Epidermal melanocyte (primary cell): ENCODE data around the gene REEP1.

Experiments
- DNase-seq: peaks from one replicate; pipeline ENCODE4 v3.0.0; 2011; ENCODE audit warnings: low spot score; ENCODE audit not compliant: insufficient read length

The REEP1 gene

DNA sequence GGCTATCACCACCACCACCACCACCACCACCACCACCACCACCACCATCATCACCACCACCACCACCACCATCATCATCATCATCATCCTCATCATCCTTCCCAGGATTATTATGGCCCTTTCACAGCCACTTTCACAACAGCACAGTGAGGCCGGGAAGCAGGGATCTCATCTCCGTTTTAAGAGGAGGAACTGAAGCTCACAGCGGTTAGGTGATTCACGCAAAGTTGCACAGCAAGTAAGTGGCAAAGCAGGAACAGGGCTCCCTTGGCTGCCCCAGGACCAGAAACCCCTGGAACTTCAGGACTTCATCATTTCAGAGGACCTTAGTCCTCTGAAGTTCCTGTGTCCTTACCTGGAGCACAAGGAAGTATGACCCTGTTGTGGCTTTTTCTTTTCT, 111.4 kb downstream of the REEP1 start:
- no peak for DNase-seq

DNA sequence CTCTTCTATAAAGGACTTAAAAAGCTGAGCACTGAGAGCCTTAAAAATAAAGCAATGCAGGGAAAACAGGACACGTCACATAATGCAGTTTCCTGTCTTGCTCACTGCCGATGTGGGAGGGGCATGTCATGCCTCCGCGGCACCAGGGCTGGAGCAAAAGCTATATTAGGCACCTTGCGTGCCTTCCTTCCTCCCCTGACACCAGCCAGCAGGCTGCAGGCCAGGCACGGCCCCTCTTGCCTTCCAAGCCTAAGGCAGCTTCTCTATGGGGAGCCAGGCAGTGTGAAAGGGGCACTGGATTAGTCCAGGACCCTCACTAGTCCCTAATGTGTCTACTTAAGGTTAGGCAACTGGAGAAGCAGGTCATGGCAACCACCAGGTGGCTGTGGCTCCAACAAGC, 111.8 kb downstream of the REEP1 start:
- DNase-seq, result no peak

DNA sequence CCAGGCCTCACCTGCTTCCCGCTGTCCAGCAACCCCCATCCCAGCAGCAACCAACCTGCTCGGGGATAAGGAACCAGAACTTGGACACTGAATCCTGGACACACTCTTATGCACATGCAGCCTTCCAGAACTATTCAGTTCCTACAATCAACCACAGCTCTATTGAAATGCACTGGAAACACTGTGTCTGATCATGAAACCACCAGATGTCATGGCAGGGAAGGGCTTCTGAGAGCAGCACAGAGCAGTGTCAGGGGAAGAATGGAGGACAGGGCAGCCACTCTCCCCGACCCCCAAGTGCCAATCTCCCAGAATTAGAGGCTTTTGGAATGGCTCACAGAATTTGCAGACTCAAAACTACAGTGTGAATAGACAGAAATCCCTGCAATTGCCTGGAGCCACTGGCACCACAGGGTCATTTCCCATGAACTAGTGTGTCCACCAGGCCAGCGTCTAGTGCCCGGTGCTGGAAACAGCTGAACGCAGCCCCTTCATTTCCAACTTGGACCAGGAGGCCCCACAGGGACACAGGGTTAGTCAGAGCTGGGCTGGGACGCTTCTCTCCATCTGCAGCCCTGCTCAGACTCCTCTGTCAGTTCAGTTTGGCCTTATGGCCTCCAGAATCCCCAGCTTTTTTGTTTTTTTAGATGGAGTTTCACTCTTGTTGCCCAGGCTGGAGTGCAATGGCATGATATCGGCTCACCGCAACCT, 112.6 kb downstream of the REEP1 start:
- no peak for DNase-seq

DNA sequence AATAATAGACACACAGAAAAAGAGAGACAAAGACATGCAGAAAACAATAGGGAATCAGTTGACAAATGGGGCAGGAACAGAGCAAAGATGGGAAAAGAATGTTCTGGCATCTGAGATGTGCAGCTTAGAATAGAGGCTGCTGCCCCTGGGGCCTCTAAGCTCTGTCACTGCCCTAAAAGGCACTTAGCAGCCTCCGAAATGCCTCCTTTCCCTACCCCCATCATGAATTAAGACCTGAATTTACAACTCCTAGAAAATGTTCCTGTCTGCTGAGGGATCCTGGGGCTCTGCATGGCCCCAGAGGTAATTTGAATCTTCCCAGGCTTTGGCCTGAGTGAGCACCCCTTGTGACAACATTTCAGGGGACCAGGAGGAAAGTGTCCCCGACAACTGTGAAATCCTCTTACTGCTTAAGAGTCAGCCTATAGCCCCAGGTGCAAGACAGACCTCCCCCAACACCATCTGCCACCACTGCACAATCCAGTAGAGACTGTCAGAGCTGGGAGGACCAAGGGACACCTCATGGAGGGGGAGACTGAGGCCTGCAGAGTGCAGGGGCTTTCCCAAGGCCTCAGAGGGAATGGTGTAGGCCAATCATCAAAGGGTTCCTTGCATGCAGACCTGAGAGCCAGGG, 113.4 kb downstream of the REEP1 start:
- no peak for DNase-seq

DNA sequence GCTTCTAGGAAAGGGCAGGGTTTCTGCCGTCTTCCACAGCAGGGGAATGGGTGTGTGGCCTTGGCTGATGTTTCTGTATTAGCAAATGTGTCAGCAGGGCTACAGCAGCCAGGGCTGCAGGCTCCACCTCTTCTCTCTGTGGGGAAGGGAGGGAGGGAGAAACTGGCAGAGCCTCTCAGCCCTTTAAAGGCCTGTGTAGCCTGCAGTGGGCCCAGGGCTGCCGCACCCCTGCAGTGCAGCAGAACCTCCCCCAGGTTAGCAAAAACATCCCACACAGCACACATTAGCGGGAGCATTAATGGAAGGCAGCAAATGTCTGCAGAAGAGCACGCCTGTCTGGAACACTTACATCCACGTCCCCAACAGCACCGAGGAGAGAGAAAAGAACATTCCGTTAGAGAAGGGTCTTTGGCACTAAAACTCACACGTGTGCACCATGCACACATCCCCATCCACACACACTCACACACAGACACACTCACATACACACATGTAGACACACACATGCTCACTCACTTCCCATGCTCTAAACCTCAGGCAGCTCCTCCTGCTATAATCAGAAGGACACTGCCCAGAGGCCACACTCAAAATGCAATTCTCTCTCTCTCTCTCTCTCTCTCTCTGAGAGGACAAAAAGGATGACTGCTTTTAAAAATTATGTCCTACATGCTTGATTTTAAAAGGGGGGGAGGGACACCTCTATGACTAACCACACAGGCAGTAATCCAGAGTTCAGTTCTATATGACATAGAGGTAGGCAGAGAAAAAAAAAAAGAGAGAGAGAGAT, 114.1 kb downstream of the REEP1 start:
- no peak for DNase-seq

DNA sequence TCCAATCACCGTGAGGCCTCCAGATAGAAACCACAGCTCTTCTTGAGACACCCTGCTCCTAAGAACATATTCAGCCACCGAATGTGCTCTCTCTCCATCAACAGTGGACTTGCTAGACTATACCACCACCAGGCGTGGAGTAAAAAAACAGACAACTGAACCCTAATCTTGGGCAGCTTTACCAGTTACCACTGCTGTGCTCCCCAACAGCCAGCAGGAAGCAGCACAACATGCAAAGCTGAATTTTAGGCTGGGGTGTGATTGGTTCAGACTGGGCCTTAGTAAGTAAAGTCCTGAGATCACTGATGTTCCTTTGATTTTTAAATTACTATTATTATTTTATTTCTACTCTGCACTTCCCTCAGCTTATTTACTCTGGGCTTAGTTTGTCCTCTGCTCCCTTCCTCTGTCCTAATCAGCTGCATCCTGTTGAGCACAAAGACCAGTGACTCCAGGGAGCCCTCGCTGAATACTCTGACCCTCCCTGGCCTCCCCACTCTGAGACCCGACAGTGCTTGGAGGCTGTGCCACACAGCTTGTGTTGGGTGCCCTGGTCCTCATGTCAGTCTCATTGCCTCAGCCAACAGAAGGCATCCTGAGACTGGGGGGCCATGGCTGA, 116.3 kb downstream of the REEP1 start:
- no peak for DNase-seq

DNA sequence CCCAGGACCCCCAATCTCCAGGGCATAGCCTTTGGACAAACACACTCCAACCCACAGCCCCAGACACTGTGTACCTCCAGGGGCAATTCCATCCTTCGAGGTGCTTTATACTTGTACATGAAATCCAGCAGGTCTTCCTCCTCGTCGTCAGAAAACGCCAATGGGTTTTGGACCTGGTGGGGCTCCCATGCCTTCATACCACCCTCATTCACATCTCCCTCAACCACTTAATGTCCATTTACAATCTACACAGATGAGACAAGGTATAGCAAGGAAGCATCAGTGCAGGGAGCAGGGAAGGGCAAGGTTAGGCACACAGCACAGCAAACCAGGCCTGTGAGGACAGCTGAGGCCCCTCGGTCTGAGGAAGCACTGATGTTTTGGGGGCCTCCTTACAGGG, 117.5 kb downstream of the REEP1 start:
- DNase-seq, result no peak

DNA sequence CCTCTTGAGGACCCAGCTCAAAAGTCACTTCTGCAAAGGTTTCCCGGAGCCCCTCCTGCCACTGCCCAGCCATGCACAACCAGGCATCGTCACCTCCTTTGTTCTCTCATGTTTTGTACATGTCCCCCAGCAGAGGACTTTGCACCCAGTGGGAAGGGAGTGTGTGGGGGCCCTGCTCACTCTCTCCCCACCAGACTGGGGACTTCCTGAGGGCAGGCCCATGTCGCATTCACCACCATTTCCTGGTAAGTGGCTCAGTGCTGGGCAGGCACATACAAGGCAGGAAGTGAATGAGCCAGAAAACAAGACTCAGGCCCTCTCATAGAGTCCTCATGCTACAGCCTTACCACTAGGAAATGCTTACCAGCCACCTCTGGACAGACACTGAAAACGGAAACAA, 119.3 kb downstream of the REEP1 start:
- no peak for DNase-seq

DNA sequence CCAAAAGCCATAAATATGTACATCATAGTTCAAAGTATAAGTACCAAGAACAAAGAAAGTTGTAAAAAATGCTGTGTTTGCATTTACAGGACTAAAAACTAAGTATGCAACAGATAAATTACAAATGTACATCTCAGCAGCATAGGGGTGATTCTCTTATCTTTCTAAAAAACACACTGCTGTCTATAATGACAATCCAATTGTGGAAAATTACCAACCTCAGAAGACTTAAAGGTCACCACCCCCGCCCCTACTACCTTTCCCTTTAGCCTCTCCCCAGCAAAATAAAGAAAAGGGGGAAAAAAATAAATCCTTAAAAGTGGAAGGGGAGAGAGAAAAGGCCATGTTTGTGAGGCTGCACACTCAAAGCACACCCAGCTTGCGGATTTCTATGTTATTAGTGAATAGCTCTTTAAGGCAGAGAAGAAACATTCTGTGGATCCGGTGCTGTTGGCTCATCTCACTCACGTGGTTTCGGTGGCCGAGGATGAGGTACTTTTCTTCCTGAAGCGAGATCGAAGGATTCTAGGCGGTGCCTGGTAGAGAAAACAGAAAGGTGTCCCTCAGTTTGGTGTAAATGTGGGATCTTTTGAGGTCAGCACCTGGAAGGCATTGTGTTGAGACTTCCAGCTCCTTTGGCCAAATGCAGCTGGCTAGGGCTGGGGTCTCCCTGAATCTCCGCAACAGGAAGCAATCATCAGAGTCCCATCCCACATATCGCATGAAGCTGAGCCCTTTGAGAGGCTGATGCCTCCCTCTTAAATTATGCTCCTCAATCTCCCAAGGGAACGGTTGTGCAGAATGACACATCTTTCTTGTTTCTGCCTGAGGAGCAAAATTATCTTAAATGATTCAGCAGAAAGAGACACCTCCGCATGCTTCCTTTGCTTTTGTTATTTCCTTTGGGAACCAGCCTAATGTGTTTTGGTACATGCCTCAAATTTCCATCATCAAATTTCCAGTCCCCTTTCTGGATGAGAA, 120.6 kb downstream of the REEP1 start:
- DNase-seq, result no peak

DNA sequence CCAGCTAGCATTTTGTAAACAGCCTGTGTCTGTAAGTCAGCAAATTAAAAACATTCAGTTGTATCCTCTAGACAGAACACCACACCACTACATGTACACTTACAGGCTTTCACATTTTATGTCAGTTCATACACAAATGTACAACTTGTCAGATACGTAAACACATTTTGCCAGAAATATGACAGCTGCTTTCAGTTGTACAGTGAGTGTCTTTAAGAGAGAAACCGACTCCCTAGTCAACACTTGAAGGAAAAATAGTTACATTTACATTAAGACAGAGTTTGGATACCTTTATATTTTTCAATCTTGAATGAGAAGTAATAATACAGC, 123.0 kb downstream of the REEP1 start:
- DNase-seq, result no peak

DNA sequence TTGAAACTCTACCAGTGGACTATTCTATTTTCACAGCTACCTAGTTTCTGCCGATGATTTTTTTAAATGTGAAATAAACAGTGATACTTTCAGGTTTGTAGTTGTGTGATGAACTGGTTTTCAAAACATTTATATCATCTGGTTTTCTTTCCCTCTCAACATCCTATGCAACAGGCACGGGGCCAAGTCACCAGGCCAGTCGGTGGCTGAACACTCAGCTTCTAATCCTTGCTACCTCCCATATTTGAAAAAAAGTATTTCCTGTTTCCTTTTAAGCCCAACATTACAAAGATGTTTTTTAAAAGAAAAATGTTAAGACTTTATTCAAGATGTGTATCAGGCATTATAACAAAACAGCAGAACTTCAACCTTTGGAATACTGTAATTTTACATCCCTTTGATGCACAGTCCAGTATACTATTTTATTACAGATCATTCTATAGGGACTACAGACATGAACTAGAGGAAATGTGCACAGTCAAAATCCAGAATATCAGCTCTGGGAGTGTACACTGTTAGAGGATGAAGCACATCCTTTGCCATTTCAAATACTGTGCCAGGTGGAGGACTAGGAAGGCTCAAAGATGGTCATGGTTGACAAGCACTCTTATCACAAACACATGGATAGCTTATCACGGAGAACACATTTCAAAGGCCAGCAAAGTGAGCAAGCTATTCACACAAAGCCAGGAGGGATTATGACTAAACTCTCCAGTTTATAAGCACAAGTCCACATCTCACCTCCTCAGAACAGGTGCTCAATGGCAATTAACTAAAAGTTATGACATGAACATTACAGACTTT, 123.5 kb downstream of the REEP1 start:
- no peak for DNase-seq

DNA sequence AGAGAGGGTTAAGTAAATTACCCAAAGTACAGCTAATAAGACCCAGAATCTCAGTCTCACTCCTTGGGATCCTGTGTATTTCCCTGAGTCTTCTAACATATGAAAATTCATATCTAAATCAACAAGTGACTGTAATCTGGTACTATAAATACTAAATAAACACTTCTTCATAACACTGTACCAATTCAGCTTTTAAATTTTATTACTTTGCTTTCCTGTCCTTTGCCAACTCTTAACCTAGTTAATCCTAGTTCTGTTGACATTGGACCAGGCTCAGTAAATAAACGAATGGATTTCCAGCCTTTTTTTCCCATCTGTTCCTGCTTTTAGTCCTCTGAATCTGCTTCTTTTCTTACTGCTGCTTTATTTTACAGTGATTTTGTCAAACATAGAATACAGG, 124.4 kb downstream of the REEP1 start:
- DNase-seq, result no peak

DNA sequence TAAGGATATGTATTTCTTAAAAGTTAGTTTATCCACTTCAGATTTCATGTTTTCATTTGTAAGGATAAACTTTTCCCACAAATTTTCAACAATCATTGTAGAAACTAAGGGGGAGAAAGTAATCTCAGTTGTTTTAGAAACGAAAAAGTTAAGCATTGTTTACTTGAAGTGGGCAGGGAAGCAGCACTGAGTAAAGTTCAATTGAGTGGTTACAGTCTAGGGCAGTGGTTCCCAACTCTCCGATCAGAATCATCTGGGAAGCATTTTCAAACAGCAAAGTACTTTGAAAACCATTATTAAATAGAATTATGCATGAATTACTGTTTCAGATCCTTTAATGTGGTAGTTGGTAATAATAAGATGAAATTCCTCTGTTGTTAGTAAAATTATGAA, 125.6 kb downstream of the REEP1 start:
- no peak for DNase-seq

DNA sequence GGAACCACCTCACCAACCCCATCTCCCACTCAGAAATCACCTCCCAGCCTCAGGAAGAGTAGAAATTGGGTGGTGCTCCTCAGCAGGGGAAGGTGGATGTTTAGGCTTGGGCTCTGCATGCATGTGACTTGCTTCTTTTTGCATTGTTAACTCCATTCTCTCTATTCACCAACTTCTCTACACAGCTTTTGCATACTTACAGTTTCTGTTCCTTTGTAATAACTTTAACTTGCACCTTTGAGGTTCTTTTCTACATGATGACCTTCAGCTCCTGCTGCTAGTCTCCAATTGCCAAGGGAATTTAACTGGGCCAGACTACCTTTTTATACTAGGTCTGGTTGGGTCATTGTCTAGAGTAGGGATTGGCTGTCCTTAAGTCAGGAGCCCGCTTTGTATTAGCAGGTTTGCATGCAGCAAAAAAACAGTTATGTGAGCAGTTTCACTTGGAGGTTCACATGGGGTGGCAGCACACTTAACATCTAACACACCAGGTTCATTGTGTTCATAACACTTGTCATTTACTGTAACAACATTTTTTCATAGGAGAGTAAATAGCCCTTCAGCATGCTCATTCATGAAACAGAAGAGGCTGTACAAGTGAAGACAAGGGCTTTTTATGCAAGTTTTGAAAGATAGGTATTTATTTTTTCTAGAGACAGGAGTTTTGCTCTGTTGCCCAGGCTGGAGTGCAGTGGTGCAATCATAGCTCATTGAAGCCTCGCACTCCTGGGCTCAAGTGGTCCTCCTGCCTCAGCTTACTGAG, 126.2 kb downstream of the REEP1 start:
- no peak for DNase-seq

DNA sequence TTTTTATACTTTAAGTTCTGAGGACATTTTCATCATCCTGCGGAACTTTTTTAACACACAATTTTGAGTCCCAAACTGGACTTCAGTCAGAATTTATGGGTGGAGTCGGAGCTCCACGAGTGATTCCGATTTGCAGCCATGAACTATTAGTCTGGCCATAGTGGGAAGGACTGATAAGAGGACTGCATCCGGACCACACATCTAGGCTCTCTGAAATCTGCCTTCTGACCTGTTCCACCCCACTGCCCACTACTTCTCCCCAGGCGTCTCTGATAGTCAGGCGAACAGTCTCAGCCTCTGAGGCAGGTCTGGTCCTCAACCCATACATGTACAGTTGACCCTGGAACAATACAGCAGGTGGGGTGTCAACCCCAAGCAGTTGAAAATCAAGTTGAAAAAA, 133.0 kb downstream of the REEP1 start:
- DNase-seq, result no peak

DNA sequence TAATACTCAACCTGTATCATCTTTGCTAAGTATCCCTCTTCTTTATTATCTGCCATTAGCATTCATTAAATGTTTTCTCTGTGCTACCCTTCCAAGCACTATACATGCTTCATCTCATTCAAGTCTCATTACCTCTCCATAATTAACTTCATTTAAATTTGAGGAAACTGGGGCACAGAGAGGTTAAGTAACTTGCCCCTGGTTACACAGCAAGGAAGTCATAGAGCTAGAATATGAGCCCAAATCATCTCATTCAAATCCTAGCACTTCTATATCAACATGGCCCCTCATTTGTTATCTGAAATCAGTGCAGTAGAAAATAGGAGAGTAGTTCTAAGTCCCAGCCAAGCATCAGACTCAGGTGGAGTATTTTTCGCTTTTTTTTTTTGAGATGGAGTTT, 133.8 kb downstream of the REEP1 start:
- no peak for DNase-seq

DNA sequence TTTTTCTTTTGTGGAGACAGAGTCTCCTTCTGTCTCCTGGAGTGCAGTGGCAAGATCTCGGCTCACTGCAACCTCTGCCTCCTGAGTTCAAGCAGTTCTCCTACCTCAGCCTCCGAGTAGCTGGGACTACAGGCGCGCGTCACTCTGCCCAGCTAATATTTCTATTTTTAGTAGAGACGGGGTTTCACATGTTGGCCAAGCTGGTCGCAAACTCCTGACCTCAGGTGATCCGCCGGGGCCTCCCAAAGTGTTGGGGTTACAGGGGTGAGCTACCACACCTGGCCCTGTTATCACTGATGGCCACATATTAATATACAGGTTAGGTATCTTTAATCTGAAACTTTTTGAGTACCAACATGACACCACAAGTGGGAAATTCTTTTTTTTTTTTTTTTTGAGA, 134.7 kb downstream of the REEP1 start:
- no peak for DNase-seq

DNA sequence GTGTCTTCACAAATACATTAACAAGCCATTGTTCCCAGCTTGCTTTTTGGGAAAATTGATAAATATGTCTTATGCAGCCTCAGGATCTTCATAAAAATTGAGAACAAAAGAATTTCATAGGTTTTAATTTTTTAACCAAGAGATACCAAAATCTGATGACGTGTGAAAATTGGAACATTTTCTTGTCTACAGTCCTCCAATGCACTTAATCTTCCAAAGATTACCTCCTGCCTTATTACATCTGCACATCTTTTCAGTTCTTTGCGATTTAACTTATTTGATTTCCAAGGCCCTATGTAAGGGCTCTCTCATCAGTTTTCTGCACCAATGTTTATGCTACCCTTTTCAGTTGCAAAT, 135.1 kb downstream of the REEP1 start:
- DNase-seq, result no peak

DNA sequence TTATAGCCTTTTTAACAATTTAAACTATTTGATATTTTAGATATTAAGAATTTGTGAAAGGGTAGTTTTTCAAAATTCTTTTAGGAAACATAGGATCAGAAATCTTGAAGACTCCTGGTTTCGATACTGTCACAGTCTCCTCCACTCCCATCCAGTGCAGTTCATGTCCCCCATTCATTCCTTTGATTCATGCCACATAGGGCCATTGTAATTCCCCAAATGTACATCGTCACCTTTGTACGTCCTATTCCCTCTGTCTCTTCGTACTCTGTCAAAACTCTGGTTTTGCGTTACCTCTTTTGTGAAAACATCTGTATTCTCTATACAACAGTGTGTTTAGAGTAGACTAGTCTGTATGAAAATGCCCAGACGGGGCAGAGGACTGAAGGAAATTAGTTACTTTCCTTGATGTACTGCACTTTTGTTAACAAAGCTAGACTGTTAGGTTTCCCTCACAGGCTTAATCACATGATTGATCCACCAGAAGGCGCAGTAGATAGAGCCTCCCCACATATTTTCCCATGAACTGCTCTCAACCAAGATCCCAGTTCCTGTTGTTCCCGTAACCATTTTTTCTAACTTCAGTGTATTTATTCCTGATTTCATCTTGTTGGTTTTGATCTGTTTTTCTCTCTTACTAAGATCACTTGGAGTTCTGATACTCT, 135.6 kb downstream of the REEP1 start:
- DNase-seq, result no peak
